ENCODE measurements around the gene GRM6.

GRM6 gene

GRCh38 chr5:178981381-178981780 lies 13.7 kb downstream of the GRM6 start:
- DNase-seq (ENCODE audit: insufficient read length) (no peak), FAIRE-seq (no peak)
- no peak for TF ChIP-seq POLR2AphosphoS5 (IDR thresholded peaks at IDR 0.05; ENCODE audit: low read depth, low read length)
- TF ChIP-seq TAF1 (IDR thresholded peaks at IDR 0.05; ENCODE audit: borderline replicate concordance, low read depth, low read length), result no peak
- no peak for TF ChIP-seq POLR2A (IDR thresholded peaks at IDR 0.05; ENCODE audit: low read depth, low read length)

DNA sequence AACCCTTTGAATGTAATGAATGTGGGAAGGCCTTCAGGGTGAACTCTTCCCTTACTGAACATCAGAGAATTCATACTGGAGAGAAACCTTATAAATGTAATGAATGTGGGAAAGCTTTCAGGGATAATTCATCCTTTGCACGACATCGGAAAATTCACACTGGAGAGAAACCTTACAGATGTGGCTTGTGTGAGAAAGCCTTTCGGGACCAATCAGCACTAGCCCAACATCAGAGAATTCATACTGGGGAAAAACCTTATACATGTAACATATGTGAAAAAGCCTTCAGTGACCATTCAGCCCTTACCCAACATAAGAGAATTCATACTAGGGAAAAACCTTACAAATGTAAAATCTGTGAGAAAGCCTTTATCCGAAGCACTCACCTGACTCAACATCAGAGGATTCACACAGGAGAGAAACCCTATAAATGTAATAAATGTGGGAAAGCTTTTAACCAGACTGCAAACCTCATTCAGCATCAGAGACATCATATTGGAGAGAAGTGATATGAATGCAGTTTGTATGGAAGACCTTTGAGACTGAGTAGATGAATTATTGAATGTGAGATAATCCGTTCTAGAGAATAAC lies 29.6 kb downstream of the GRM6 start:
- DNase-seq (ENCODE audit: insufficient read length) (no peak), FAIRE-seq (no peak)
- TF ChIP-seq POLR2A (IDR thresholded peaks at IDR 0.05; ENCODE audit: low read depth, low read length) (no peak), TAF1 (IDR thresholded peaks at IDR 0.05; ENCODE audit: borderline replicate concordance, low read depth, low read length) (no peak), POLR2AphosphoS5 (IDR thresholded peaks at IDR 0.05; ENCODE audit: low read depth, low read length) (no peak)

GRCh38 chr5:178941361-178941760 lies 53.8 kb downstream of the GRM6 start:
- no peak for TF ChIP-seq POLR2A (IDR thresholded peaks at IDR 0.05; ENCODE audit: low read depth, low read length)
- no peak for TF ChIP-seq POLR2AphosphoS5 (IDR thresholded peaks at IDR 0.05; ENCODE audit: low read depth, low read length)
- no peak for TF ChIP-seq TAF1 (IDR thresholded peaks at IDR 0.05; ENCODE audit: borderline replicate concordance, low read depth, low read length)
- DNase-seq (ENCODE audit: insufficient read length), result no peak
- FAIRE-seq, result no peak

DNA sequence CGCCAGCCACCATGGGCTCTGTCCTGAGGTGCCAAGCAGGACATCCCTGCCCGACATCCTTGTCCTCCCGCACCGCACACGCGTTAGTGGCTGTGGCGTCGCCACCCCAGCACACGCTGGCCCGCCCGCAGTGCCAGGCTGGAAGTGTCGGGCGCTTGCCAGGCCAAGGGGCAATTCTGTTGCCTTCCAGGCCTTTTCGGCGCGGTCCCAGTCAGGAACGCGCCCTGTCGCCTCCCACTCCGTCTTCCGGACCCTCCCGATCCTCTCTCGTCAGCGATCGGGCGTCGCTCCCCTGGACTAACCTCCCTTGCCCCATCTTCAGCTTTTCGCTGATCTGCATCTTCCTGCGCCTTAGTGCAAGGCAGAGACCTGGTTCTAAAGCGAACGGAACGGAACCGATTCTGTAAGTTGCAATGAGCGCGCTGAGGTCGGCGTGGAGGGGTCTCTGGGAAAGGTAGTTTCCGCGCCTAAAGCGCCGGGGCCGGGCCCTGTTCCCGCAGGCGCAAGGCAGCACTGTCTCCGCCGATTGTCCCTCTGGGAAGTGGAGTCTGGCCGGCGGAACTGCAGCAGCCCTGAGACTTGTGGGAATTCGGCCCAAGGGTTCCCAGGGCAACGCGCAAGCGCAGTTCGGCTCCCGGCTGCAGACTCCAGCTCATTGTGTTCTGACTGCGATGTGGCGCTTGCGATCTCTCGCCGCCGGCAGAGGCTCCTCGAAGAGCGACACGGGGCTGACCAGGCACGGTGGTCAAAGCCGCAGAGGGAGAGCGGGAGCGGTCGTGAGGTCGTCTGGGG lies 54.4 kb downstream of the GRM6 start, which contains the start of gene ZNF454:
Gene ZNF454 (plus strand): TSS at position 630 of the 792 bp plus-strand sequence. CDS start 1,594 bp downstream, outside the sequence.
- TF ChIP-seq TAF1 (IDR thresholded peaks at IDR 0.05; ENCODE audit: borderline replicate concordance, low read depth, low read length) (no peak), POLR2A (IDR thresholded peaks at IDR 0.05; ENCODE audit: low read depth, low read length) (no peak)
- DNase-seq (ENCODE audit: insufficient read length), result no peak
- FAIRE-seq, result no peak

DNA sequence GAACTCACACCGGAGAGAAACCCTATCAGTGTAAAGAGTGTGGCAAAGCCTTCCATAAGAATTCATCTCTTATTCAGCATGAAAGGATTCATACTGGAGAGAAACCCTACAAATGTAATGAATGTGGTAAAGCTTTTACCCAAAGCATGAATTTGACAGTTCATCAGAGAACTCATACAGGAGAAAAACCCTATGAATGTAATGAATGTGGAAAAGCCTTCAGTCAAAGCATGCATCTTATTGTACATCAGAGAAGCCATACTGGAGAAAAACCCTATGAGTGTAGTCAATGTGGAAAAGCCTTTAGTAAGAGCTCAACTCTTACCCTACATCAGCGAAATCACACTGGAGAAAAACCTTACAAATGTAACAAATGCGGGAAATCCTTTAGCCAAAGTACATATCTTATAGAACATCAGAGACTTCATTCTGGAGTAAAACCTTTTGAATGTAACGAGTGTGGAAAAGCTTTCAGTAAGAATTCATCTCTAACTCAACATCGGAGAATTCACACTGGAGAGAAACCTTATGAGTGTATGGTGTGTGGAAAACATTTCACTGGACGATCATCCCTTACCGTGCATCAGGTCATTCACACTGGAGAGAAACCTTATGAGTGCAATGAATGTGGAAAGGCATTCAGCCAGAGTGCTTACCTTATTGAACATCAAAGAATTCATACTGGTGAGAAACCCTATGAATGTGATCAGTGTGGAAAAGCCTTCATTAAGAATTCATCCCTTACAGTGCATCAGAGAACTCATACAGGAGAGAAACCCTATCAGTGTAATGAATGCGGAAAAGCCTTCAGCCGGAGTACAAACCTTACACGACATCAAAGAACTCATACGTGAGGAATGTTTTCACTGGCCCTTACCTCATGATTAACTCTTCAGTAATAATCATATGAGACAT lies 63.0 kb downstream of the GRM6 start:
- FAIRE-seq (no peak), DNase-seq (ENCODE audit: insufficient read length) (no peak)
- no peak for TF ChIP-seq TAF1 (IDR thresholded peaks at IDR 0.05; ENCODE audit: borderline replicate concordance, low read depth, low read length)
- TF ChIP-seq POLR2AphosphoS5 (IDR thresholded peaks at IDR 0.05; ENCODE audit: low read depth, low read length), result no peak
- no peak for TF ChIP-seq POLR2A (IDR thresholded peaks at IDR 0.05; ENCODE audit: low read depth, low read length)

All from GM12892 (cell line).